ENCODE measurements around the gene C1R.

C1R gene

GRCh38 chr12:7092229-7092985 is at the start of gene C1R:
TSS of gene C1R (minus strand) at chr12:7092445. CDS start at chr12:7092388, 57 bp downstream.
- DNase-seq (ENCODE audit: low spot score): peak; percentile 42

GRCh38 chr12:7141351-7142005 is 49.2 kb upstream of the C1R start:
- DNase-seq (ENCODE audit: low spot score): no peak

GRCh38 chr12:7139200-7139599 is 47.0 kb upstream of the C1R start:
- no peak for DNase-seq (ENCODE audit: low spot score)

- no peak for DNase-seq (ENCODE audit: low spot score)
Observed at GRCh38 chr12:7137908-7138307, 45.7 kb upstream of the C1R start.

GRCh38 chr12:7136676-7137075 is 44.4 kb upstream of the C1R start:
- no peak for DNase-seq (ENCODE audit: low spot score)

- DNase-seq (ENCODE audit: low spot score): no peak
Observed at GRCh38 chr12:7136071-7136470, 43.8 kb upstream of the C1R start.

- no peak for DNase-seq (ENCODE audit: low spot score)
Observed at GRCh38 chr12:7134396-7135166, 42.3 kb upstream of the C1R start.

- DNase-seq (ENCODE audit: low spot score): no peak
Observed at GRCh38 chr12:7131502-7131866, 39.2 kb upstream of the C1R start.

- peak; percentile 18 for DNase-seq (ENCODE audit: low spot score)
Observed at GRCh38 chr12:7130701-7131501, 38.7 kb upstream of the C1R start.

- peak; percentile 48 for DNase-seq (ENCODE audit: low spot score)
Observed at GRCh38 chr12:7129872-7130691, 37.8 kb upstream of the C1R start, which contains the start of gene CLSTN3. TSS of gene CLSTN3 (plus strand) at chr12:7130371. CDS start at chr12:7130649, 278 bp downstream.

- no peak for DNase-seq (ENCODE audit: low spot score)
Observed at GRCh38 chr12:7129287-7129871, 37.1 kb upstream of the C1R start.

- no peak for DNase-seq (ENCODE audit: low spot score)
Observed at GRCh38 chr12:7128681-7129286, 36.5 kb upstream of the C1R start, which contains the start of gene RBP5. TSS of gene RBP5 (minus strand) at chr12:7128889. CDS start at chr12:7128775, 114 bp downstream.

- DNase-seq (ENCODE audit: low spot score): no peak
Observed at GRCh38 chr12:7127916-7128626, 35.8 kb upstream of the C1R start.

GRCh38 chr12:7125632-7126227 is 33.5 kb upstream of the C1R start:
- DNase-seq (ENCODE audit: low spot score): no peak

GRCh38 chr12:7123806-7124522 is 31.7 kb upstream of the C1R start:
- no peak for DNase-seq (ENCODE audit: low spot score)

GRCh38 chr12:7122811-7123769 is 30.8 kb upstream of the C1R start:
- DNase-seq (ENCODE audit: low spot score): no peak

GRCh38 chr12:7121324-7121723 is 29.1 kb upstream of the C1R start:
- no peak for DNase-seq (ENCODE audit: low spot score)

Data from pons (tissue), 1 donor.